ENCODE data around the gene ZFP69.

DNA sequence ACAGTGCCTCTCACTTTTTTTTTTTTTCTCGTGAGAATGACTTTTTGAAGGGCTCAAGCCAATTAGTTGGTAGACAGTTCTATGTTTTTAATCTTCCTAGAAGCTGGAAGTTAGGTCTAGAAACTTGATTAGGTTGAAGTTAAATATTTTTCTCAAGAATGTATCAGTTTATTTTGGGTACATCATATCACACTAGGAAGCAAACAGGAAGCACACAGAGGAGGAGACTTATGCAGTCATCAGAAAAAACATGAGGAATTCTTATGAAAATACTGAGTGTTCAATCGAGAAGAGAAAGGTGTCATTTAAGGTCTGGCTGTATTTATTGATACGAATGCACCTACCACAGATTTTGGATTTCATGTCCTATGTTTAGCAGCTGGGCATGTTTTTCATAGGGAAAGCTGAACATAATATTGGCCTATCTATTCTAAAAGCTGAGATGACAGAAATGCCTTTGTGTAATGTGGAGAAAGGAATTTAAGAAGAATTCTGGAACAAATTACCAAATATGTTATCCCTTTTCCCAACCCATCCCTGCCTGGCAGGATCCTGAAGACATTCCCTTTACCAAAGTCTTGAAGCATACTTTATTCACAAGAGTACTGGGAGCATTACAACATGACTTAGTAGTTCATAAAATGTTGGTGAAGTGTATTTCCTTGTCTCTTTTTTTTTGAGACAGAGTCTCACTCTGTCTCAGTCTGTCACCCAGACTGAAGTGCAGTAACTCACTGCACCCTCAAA is 44.3 kb upstream of the ZFP69 start:
- TF ChIP-seq ELF1 (IDR thresholded peaks at IDR 0.05; ENCODE audit: borderline replicate concordance, low read depth) (no peak), EZH2phosphoT487 (IDR thresholded peaks at IDR 0.05; ENCODE audit: borderline replicate concordance) (no peak), POLR2AphosphoS5 (IDR thresholded peaks at IDR 0.05; ENCODE audit: low read depth, low read length) (no peak), EZH2 (IDR thresholded peaks at IDR 0.05) (no peak), CEBPB (IDR thresholded peaks at IDR 0.05; ENCODE audit: low read depth) (no peak), POLR2A (IDR thresholded peaks at IDR 0.05; ENCODE audit: borderline replicate concordance, extremely low read depth, insufficient read depth, insufficient read length) (no peak), ZBTB33 (IDR thresholded peaks at IDR 0.05; ENCODE audit: extremely low read depth, insufficient replicate concordance, low read length) (no peak)
- TF ChIP-seq, protein P1, sequence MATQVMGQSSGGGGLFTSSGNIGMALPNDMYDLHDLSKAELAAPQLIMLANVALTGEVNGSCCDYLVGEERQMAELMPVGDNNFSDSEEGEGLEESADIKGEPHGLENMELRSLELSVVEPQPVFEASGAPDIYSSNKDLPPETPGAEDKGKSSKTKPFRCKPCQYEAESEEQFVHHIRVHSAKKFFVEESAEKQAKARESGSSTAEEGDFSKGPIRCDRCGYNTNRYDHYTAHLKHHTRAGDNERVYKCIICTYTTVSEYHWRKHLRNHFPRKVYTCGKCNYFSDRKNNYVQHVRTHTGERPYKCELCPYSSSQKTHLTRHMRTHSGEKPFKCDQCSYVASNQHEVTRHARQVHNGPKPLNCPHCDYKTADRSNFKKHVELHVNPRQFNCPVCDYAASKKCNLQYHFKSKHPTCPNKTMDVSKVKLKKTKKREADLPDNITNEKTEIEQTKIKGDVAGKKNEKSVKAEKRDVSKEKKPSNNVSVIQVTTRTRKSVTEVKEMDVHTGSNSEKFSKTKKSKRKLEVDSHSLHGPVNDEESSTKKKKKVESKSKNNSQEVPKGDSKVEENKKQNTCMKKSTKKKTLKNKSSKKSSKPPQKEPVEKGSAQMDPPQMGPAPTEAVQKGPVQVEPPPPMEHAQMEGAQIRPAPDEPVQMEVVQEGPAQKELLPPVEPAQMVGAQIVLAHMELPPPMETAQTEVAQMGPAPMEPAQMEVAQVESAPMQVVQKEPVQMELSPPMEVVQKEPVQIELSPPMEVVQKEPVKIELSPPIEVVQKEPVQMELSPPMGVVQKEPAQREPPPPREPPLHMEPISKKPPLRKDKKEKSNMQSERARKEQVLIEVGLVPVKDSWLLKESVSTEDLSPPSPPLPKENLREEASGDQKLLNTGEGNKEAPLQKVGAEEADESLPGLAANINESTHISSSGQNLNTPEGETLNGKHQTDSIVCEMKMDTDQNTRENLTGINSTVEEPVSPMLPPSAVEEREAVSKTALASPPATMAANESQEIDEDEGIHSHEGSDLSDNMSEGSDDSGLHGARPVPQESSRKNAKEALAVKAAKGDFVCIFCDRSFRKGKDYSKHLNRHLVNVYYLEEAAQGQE (IDR thresholded peaks at IDR 0.05; ENCODE audit: low read depth), result no peak
- TF ChIP-seq, protein P2, sequence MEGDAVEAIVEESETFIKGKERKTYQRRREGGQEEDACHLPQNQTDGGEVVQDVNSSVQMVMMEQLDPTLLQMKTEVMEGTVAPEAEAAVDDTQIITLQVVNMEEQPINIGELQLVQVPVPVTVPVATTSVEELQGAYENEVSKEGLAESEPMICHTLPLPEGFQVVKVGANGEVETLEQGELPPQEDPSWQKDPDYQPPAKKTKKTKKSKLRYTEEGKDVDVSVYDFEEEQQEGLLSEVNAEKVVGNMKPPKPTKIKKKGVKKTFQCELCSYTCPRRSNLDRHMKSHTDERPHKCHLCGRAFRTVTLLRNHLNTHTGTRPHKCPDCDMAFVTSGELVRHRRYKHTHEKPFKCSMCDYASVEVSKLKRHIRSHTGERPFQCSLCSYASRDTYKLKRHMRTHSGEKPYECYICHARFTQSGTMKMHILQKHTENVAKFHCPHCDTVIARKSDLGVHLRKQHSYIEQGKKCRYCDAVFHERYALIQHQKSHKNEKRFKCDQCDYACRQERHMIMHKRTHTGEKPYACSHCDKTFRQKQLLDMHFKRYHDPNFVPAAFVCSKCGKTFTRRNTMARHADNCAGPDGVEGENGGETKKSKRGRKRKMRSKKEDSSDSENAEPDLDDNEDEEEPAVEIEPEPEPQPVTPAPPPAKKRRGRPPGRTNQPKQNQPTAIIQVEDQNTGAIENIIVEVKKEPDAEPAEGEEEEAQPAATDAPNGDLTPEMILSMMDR (IDR thresholded peaks at IDR 0.05 in 2 of 3, conservative IDR thresholded peaks at IDR 0.05 in 1 of 3; ENCODE audit: borderline replicate concordance in 1 of 3, insufficient read depth in 1 of 3, low read depth in 2 of 3, low read length in 2 of 3), result no peak
- TF ChIP-seq, protein P3, sequence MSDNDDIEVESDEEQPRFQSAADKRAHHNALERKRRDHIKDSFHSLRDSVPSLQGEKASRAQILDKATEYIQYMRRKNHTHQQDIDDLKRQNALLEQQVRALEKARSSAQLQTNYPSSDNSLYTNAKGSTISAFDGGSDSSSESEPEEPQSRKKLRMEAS (IDR thresholded peaks at IDR 0.05), result no peak
